Activated T-cell treated with anti-CD3 and anti-CD28 coated beads for 24 hours (primary cell): ENCODE data around the gene ADD3.

Experiments
- DNase-seq: peaks from one replicate; pipeline ENCODE4 v3.0.0-alpha.2; 2020; ENCODE audit warnings: low read depth

Gene ADD3

DNA sequence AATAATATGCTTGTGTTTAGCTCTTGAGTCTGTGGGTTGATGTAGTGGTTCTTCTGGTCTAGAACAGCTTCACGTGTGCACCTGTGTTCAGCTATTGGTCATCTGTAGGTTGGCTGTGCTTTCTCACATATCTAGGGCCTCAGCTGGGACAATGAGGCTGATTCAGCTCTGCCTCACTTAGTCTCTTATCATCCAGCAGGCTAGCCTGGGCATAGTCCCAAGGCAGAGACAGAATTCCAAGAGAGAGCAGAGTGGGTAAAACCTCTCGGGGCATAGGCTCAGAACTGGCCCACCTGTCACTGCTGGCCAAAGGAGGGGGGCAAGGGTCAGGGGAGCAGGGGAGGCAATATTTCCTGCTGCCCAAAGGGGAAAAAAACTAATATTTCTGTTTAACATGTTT is 167.6 kb downstream of the ADD3 start:
- DNase-seq: no peak

DNA sequence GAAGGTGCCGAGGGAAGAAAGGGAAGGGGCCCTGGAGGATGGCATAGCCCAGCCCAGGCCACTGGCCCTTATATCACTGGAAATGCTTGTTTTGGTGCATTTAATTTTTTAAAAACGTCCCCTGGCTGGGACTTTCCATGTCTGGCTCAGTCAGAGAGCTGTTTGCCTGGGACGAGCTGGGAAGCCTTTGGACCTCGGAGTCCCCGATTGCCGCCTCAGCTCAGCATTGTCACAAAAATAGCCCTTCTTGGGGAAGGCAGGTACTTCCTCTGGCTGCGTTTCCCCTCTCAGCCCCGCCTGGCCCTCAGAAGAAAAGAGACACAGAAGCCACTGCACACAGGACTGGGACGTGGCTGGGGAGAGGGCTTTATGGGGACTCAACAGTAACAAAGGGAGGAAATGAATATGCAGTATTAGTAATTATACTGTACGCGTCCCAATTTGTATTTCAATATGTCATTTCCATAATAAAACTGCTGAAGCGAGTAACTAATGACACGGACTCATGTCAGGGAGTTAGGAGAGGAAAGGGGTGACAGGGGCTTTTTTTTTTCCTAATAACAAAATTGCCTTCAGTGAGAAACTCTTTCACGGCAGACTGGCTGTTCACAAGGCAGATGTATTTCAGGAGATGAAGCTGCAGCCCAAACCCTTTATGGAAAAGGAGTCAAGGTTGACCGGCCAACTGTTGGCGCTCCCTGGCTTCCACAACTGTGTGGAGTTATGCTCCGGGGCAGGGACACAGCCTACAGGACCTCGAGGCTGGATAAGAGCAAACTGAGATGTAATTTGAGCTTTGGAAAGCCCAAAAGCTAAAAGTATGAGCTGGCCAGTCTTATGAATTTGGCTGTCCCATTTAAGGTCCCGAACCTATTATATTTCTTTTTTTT is 168.6 kb downstream of the ADD3 start:
- no peak for DNase-seq

DNA sequence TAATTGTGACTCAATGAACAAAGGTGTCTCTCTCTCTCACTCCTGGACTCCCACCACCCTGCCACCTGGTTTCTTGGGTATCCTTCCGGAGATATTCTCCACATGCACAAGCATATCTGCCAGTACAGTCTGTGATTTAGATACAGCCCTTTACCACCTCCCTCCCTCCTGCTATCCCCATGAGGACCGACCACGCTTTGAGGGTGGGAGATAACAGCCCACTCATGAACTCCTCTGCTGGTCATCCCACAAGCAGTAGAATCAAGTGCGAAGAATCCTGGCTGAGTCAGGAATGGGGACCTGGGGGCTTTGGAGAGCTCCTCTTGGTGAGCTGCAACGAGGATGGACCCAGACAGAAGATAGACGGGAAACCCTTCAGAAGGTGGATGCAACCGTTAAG is 171.4 kb downstream of the ADD3 start:
- DNase-seq: no peak

DNA sequence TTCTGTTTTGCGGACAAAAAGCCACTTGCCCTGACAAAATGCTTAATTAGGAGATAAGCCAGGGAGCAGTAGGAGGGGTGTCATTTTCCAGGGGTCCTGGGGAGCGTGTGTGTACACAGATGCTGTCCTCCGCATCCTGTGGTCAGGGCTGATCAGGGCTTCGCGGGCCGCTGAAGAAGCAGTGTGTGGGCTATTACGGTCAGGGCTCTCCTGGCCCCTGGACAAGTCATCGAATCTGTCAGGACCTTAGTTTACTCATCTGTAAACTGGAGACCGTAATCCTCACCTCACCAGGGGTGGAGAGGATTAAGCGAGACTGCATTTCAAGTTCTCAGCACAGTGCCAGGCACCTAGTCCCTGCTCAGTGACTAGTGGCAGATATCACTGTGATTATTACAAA is 173.7 kb downstream of the ADD3 start:
- no peak for DNase-seq

DNA sequence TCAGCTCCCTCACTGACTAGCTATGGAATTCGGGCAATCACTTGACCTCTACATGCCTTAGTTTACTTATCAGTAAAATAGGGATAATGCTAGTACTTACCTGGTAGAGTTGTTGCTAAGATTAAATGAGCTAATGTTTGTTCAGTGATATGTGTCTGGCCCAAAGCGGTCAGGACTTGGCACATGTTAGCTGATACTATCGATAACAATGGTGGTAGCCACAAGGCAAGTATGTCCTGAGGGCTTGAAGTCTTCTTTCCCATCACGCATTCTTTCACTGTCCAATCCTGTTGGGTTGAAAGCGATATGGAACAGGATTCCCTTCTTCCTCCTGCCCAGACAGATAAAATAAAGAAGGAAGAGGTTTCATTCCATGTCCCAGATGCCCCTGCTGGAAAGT is 174.1 kb downstream of the ADD3 start:
- DNase-seq: no peak

DNA sequence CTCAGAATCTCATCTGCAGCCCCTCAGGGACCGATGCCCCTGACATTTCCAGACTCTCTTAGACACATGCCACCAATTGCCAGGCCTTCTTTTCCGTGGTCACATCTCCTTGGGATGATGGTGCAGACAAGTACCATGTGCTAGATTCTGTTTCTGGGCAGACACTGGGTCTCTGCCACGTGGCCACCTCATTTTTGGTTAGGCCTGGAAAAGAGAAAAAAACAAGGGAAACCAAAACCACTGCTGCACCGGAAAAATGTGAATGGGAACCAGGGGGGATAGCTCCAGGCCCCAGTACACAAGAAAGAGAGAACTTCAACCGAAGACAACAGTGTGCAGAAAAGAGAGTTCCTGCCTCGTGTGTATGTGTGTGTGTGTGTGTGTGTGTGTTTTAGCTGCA is 176.6 kb downstream of the ADD3 start:
- no peak for DNase-seq
